NCI-H446 treated with DMSO at 0.1 percent for 48 hours (cell line): Measurements from ENCODE around the gene STON2.
A peak's percentile ranks its signal among the peaks of the same experiment; 100 is the strongest.

Experiments
- DNase-seq: peaks from one replicate; lab custom pipeline; 2025; lab: John Stamatoyannopoulos, UW

The STON2 gene

GRCh38 chr14:81332725-81333124, 67.4 kb downstream of the STON2 start:
- DNase-seq: no peak

DNA sequence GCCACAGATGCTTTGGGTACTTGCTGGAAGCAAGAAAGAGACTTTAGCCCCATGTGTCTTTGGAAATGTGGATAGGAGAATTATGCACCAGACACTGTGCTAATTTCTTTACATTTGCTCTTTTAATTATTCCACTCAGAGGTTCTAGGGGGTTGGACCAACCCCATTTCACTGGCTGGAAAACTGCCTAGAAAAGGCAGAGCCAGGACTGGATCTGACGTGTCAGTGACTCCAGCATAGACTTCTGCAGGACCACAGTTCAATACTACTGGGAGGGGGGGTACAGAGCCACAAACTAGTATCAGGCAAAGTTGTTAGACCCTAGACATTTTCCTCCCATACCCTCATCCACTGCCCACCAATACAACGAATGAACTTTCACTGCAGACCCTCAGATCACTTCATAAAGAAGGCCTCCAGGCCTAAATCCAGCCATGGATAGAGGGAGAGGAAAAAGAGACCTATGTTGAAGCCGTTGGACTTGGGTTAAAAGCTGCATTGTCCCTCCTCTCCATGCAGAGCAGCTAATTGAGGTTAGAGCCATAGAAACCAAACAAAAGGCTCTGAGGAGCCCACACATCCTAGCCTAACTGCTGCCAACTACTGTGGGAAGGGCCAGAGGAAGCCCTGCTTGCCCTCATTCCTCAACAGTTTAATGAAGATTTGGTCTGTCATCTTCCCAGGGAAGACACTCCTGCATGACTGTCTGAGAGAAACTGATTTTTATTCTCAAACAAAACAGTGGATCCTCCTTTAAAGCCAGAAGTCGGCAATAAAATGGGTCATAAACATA, 68.7 kb downstream of the STON2 start:
- DNase-seq: no peak

GRCh38 chr14:81330619-81331122, 69.5 kb downstream of the STON2 start:
- DNase-seq: no peak

DNA sequence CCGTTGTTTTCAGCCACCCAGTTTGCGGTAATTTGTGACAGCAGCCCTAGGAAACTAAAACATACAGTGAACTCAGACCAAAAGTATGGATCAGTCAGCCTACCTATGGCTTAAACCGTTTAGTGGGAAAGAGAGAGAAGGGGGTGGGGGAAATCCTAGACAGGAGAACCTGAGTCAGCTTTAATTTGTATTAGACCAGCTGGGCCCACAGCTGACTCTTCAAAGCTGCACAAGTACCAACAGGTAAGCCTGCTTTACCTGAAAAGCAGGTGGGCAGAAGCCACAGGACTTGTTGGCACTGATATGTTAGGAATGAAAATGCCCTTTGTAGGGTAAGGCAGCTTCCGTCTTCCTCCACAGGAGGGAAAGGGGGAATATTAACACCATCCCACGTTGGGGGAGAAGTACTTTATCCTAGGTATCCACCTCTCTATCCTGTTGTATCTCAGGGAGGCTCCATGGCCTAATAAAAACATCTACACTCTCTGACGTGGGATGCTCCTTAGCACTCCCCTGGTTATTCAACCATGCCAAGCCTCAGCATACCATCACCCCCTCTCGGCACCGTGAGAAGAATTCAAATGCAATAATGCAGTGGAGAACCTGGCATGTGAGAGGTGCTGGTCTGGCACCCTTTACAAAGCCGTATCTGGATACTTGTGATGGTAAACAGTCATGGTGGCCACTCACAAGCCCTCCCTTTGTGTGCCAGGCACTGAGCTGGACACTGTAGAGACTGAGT, 70.3 kb downstream of the STON2 start:
- no peak for DNase-seq

DNA sequence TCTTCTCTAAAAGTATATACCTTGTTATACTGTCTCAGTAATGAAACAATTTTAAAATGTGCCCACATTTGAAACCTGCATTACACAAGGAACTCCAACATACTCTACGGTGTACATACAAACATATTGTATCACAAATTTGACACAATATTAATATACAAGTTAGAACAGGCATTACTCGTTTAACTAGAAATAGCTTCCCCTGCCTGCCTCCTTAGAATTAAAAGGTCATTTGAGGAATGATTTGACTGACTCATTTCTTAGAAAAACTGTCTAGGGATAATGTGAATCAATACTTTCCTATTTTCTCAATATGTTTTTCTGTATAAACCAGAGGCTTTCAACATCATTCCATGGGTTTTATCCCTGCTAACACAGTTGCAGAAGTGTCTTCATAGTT, 73.7 kb downstream of the STON2 start:
- DNase-seq: no peak

DNA sequence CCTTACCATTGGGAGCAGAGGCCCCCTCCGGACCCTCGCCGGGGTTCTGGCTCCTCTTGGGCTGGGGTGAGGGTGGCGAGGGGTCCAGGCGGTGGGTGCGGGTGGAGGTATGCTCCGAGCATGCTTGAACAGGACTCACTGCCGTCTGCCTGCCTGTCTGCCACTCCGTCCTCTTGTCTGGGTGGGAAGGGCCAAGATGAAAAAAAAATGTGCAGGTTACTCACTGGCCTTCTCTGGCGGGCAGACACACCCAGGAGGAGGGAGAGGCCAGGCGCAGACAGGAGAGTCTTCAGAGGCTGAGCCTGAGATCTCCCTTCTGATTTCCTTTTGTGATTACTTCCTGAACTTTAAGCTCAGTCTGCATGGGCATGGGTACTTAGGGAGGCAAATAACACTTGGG, 76.1 kb downstream of the STON2 start:
- DNase-seq: no peak

DNA sequence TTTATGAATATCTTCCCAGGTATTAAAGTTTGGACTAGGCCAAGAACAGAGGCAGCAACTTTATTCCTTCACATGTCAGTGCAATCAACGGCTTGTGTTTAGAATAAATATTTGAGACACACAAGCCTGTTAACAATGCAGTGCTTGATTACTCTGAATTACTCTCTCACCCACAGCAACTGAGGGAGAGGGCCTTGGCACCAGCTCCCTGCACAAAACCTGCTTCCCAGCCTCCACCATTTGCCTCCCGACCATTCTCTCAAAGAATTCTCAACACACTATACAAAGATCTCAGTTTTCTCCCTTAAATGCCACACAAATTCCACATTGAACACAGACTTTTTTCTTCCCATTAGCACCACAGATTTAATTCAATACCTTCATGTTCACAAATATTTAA, 77.0 kb downstream of the STON2 start:
- no peak for DNase-seq

DNA sequence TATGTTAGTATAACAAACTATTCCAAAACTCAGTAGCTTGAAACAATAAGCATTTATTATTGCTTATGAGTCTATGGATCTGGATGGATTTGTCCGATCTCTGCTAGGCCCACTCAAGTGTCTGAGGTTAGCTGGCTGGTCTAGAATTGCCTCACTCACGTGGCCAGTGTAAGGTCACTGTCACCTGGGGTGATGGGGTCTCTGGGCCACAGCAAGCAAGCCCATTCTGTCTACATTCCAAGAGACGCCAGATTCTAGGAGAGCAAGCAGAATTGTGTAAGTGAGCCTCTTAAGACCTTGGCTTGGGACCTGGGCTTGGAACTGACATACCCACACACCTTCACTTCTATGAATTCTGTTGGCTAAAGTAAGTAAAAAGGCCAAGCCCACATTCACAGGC, 80.2 kb downstream of the STON2 start:
- DNase-seq: no peak

DNA sequence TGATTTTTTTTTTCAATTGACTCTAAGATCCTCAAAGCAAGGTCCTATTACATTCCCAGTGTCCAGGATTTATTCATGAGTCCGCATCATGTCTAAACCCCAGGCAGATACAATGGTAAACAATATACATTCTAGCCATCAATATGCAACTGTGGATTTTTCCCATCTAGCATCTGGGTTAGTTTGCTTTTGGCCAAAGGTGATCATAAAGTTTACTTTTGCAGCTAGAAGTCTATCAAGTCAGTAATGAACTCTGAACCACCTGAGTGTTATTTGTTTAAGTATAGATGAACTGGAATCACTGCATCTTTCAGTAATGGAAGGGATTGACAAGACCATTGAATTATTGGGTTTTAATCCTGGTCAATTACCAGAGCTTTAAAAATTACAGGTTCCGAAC, 80.8 kb downstream of the STON2 start:
- DNase-seq: no peak

DNA sequence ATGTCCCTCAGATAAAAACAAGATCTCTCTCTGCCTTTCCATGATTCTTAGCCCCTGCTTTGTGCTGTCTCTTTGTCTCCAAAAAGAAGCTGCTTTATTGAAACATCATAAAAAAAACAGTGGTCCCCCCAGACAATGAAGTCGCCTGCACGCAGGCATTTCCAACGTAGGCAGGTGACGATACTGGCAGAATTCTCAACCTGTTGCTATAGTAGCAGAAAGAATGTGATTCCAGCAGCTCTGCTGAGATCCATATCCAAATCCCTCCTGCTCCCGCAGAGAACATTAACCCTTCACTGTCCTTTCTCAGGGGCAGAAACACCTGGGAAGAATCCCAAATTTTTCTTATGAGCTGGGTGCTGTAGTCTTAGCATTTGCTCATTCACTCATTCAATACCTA, 84.8 kb downstream of the STON2 start:
- DNase-seq: no peak

DNA sequence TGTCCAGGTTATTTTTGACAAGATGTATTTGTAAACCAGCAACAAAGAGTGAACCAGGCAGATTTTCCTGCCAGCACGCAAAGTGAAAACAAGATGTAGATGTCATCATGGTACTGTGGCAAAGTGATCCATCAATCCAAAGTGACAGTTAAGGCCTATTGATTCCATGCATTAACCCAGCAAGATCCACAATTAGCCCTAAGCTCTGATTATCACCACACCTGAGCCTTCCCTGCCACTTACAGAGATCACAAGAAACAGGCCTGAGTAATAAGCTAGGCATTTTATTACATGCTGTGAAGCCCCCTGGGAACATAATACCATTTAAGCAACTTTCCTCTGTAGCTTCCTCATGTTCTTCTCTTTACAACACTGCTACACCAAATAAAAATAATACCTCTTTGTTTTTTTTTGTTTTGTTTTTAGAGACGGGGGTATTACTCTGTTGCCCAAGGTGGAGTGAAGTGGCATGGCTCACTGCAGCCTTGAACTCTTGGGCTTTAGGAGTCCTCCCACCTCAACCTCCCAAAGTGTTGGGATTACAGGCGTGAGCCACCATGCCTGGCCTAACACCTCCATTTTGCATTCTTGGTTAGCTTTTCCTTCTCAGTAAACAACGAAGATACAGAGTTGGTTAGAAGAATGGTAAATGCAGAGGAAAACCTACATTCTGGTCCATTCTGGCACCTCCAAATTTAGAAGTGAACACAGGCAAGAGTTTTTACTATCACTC, 85.5 kb downstream of the STON2 start:
- no peak for DNase-seq

GRCh38 chr14:81313775-81314429, 86.2 kb downstream of the STON2 start:
- no peak for DNase-seq

DNA sequence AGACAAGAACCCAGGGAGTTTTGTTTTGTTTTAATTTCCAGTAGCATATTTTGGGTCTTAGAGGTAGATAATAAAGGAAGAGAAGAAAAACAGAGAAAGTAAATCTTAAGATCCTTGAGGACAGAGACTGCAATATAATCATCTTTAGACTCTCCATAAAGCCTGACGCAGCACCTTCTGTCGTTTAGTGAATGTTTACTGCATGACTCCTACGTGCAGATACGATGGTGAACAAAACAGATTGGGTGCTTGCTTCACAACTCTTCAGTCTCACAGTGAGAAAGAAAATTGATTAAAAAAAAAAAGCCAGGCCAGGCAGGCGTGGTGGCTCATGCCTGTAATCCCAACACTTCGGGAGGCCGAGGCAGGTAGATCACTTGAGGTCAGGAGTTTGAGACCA, 86.9 kb downstream of the STON2 start:
- DNase-seq: no peak

DNA sequence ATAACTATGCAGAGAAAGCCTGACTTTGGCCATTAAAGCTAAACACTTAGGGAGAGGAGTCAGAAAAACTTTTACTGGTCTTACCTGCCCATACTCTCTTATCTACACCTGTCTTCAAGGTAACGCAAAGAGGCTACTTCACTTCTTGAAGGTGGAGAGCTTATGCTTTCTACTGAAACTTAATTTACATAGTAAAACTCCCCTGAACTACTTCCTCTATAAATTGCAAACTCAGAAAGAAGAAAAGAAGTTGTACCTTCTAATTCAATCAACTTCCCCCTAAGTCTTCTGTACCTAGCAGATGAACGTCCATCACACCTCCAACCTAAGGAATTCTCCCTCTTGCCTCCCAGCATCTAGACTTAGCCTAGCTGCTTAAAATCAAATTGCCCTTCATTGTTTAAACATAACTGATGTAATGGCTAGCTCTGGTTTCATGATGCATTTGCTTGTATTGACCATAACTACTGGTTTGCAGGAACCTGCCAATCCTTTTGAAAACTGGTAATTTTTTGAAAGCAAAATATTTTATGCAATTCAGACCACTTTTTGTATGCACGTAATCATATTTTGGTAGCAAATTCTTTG, 87.7 kb downstream of the STON2 start:
- no peak for DNase-seq

GRCh38 chr14:81311778-81312177, 88.3 kb downstream of the STON2 start:
- DNase-seq: peak; percentile 41

- DNase-seq: no peak
Measured at GRCh38 chr14:81311141-81311540, 89.0 kb downstream of the STON2 start.

DNA sequence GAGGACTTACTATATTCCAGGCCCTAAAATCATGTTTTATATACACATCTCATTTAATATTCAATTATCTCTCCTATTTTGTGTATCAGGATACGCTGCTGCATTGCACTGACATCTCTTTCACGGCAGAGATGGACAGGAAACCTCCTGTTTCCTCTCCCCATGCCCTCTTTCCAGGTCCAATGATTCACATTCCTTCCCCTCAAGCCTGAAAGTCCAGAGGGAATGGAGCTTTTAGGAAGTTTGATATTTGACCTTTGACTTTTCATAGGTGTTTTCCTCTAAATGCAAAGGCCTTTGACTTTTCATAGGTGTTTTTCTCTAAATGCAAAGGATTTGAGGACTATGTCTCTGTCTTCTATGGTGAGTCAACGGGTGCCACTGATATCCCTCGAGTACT, 89.5 kb downstream of the STON2 start:
- no peak for DNase-seq

DNA sequence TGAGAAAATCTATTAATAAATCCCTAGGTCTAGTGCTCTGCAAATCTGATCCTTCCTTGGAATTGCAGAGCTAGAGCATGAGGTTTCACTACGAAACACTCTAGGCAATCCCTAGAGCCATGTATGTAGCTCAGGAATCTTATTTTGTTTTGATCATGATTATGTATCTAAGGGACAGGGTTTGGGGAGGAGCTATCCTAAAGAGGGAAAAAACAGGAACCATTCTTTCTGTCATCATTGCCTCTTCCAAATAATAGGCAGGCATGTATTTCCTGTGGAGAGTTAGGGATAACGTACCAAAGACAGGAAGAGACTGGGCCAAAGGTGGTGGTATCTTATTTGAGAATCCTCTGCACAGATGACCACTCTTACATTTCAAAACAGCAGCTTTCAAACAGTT, 90.6 kb downstream of the STON2 start:
- DNase-seq: no peak

GRCh38 chr14:81305743-81306142, 94.4 kb downstream of the STON2 start:
- no peak for DNase-seq

DNA sequence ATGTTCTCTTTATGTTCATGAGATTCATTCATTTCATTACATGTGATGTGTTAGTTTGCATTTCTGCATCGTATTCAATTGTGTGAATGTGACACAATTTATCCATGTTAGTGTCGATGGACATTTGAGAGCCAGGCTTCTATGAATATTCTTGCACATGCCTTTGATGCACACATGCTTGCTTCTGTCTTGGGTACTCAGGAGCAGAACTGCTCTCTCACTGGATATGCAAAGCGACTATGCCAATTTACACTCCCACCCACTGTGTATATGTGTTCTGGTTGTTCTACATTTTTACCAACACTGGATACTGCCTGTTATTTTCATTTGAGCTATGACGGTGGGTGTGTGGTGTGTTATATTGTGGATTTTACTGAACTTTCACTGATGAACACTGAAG, 95.1 kb downstream of the STON2 start:
- no peak for DNase-seq

GRCh38 chr14:81303258-81303935, 96.7 kb downstream of the STON2 start:
- no peak for DNase-seq
